ENCODE results near the gene PLEKHG4. TPM values are rescaled to one million over a fixed set of nuclear protein-coding genes. Genes with fewer than 3 reads are reported as not detected.

Gene PLEKHG4
- total RNA-seq, 2 experiments from 2014 or later = 17.3 to 20.8 TPM

DNA sequence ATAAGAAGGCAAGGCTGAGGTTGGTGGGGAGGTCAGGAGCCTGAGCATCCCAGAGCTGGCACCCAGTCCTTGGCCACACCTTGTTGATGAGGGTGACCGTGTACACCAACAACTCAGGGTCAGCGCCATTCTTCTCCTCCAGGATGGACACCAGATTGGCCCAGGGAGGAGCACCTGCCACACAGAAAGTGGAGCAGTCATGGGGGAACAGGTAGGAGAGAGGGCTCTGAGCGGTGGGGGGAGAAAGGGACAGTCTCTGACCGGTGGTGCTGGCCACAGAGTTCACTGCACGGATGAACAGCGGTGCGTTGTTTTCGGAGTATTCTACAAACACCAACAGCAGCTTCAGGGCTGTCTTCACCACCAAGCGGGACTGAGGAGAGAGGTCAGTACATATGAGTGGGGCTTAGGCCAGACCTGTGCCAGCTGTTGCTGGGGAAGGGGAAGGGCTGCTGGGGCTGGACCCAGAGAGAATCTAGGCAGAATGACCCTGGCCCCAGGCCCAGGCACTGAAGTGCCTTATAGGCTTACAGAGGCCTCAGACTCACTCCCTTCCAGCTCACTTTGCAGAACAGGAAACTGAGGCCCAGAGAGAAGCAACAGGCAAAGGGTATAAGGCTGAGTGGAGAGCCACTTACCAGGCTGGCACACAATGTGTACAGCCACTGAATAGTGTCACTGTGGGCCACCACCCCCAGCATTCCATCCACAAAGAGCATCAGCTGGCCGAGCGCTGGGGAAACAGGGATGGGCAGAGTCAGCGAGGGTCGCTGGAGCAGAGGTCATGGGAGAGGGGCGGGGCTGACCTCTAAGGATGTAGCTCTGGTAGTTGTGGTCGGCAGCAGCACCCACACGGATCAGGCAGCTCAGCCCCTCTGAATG is 41.7 kb upstream of the PLEKHG4 start:
- TF ChIP-seq, protein P1, sequence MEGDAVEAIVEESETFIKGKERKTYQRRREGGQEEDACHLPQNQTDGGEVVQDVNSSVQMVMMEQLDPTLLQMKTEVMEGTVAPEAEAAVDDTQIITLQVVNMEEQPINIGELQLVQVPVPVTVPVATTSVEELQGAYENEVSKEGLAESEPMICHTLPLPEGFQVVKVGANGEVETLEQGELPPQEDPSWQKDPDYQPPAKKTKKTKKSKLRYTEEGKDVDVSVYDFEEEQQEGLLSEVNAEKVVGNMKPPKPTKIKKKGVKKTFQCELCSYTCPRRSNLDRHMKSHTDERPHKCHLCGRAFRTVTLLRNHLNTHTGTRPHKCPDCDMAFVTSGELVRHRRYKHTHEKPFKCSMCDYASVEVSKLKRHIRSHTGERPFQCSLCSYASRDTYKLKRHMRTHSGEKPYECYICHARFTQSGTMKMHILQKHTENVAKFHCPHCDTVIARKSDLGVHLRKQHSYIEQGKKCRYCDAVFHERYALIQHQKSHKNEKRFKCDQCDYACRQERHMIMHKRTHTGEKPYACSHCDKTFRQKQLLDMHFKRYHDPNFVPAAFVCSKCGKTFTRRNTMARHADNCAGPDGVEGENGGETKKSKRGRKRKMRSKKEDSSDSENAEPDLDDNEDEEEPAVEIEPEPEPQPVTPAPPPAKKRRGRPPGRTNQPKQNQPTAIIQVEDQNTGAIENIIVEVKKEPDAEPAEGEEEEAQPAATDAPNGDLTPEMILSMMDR (IDR thresholded peaks at IDR 0.05) = no peak
- ATAC-seq = no peak
- no peak overlapping the region for H3K4me3 Mint-ChIP-seq
- H3K27me3 Mint-ChIP-seq = no peaks in the 10 kb centered on the region
- ChIA-PET CTCF (interaction anchor here (1.5 kb wide), 1 partner anchor 52 kb away, joined by 4 read pairs; no protein-coding TSS in a partner anchor), POLR2A (interaction anchor here (0.5 to 5.8 kb wide), 4 partner anchors 8 to 63 kb away, joined by 3 to 39 read pairs (median 6); partner anchors contain the start of genes FHOD1 and TMEM208)
- no peak overlapping the region for H3K27ac Mint-ChIP-seq
- H3K9me3 Mint-ChIP-seq = no peaks in the 10 kb centered on the region
- no peak for DNase-seq
- intact Hi-C loops (cut with micrococcal nuclease) = no loop called here
- H3K4me1 Mint-ChIP-seq (ENCODE audit: low read depth) = peaks cover 12% of the 10 kb centered on the region
- peaks cover 28% of the 10 kb centered on the region for H3K36me3 Mint-ChIP-seq (ENCODE audit: low read depth)

DNA sequence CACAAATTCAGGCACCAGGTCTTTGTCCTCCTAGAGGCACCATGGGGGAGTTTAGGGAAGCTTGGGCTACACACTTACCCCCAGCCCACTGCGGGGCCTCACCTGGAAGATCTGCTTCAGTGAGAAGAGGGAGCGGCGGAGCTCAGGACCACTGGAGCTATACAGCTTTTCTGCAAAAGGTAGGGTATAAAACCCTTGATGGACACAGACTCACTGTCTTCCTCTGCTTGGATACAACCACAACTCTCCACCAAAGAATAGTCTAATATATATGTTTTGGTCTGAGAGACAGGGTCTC is 41.1 kb upstream of the PLEKHG4 start:
- POLR2A ChIA-PET = interaction anchor here (0.5 to 5.8 kb wide), 5 partner anchors 9 to 64 kb away, joined by 3 to 39 read pairs (median 6); partner anchors contain the start of genes FHOD1, SLC9A5 and TMEM208
- Mint-ChIP-seq H3K4me1 (ENCODE audit: low read depth) (peaks cover 13% of the 10 kb centered on the region), H3K27ac (no peak overlapping the region), H3K4me3 (no peak overlapping the region), H3K27me3 (no peaks in the 10 kb centered on the region), H3K36me3 (ENCODE audit: low read depth) (peaks cover 27% of the 10 kb centered on the region), H3K9me3 (no peaks in the 10 kb centered on the region)
- ATAC-seq (no peak), DNase-seq (no peak)
- intact Hi-C loops (cut with micrococcal nuclease) = no loop called here
- TF ChIP-seq, protein P1 (IDR thresholded peaks at IDR 0.05) = no peak
- CTCF ChIA-PET = interaction anchor here (1.5 to 1.8 kb wide), 2 partner anchors 11 to 53 kb away, joined by 4 to 6 read pairs; partner anchors contain the start of gene TMEM208

DNA sequence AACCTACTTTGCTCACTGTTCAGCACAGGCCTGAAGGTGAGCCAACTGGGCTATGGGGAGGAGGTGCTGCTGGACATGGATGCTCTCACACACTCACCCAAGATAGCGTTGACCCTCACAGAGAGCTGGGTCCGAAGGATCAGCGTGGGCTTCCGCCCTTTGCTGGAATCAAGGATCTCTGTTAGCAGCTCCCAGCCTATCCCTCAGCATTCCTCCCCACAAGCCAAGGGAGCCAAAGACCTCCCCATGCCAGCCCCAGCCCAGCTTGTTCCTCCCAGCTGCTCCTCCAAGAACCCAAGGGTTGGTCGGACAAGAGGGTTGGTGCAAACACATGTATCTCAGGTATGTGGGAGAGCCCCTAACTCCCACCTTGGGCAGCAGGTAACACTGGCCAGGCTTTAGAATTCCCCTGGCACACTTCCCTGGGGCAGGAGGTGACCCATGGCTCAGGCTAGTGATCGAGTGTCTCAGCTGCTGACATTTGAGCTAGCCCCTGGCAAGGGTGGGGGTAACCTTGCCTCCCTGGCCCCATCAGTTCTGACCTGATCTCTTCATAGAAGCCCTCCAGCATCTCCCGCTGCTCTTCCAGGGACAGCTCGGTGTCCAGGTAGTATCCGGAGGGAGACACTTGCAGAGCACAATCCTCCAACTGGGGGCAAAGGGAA is 40.4 kb upstream of the PLEKHG4 start:
- intact Hi-C loops (cut with micrococcal nuclease) = no loop called here
- Mint-ChIP-seq H3K27me3 (no peaks in the 10 kb centered on the region), H3K36me3 (ENCODE audit: low read depth) (peaks cover 23% of the 10 kb centered on the region)

DNA sequence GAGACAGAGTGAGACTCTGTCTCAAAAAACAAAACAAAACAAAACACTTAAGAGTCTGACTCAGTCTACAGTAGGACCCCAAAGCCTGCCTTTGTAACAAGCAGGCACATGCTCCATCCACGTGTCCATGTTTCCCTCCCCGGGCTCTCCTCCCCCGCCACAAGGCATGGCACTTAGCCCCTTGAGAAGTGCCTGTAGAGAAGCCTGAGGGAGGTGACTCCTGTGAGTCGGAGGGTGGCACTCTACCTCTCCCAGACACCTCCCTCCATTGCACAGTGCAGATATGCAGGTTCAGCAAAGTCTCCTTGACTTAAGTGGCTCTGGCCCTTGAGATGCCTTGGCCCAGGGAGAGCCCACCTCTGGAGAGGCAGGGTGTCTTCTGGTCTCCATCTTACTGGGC is 38.8 kb upstream of the PLEKHG4 start:
- Mint-ChIP-seq H3K4me1 (ENCODE audit: low read depth) (peaks cover 33% of the 10 kb centered on the region), H3K27me3 (no peaks in the 10 kb centered on the region), H3K9me3 (no peaks in the 10 kb centered on the region), H3K27ac (no peak overlapping the region), H3K36me3 (ENCODE audit: low read depth) (peaks cover 24% of the 10 kb centered on the region), H3K4me3 (no peak overlapping the region)
- CTCF ChIA-PET = interaction anchor here (1.2 kb wide), 1 partner anchor 85 kb away, joined by 4 read pairs; no protein-coding TSS in a partner anchor
- TF ChIP-seq, protein P1 (IDR thresholded peaks at IDR 0.05) = no peak
- intact Hi-C loops (cut with micrococcal nuclease) = no loop called here
- POLR2A ChIA-PET = interaction anchor here (5.8 kb wide), 1 partner anchor 14 kb away, joined by 39 read pairs; the partner anchor contains the start of gene TMEM208
- no peak for ATAC-seq
- DNase-seq = no peak

More for the DNA sequence above, 40.4 kb upstream of the PLEKHG4 start:
- ChIA-PET CTCF (interaction anchor here (0.7 to 1.8 kb wide), 3 partner anchors 8 to 54 kb away, joined by 3 to 6 read pairs (median 4); partner anchors contain the start of genes FHOD1 and TMEM208), POLR2A (interaction anchor here (0.8 to 5.8 kb wide), 3 partner anchors 9 to 12 kb away, joined by 3 to 39 read pairs (median 6); partner anchors contain the start of genes SLC9A5 and TMEM208)
- Mint-ChIP-seq H3K9me3 (no peaks in the 10 kb centered on the region), H3K27ac (no peak overlapping the region), H3K4me3 (no peak overlapping the region), H3K4me1 (ENCODE audit: low read depth) (peaks cover 19% of the 10 kb centered on the region)
- TF ChIP-seq, protein P1 (IDR thresholded peaks at IDR 0.05) = no peak
- ATAC-seq = no peak
- DNase-seq = no peak

Measured in activated CD8-positive, alpha-beta T cell treated with anti-CD3 and anti-CD28 coated beads for 36 hours (primary cell).